ENCODE data around the gene AHRR.

AHRR gene

DNA sequence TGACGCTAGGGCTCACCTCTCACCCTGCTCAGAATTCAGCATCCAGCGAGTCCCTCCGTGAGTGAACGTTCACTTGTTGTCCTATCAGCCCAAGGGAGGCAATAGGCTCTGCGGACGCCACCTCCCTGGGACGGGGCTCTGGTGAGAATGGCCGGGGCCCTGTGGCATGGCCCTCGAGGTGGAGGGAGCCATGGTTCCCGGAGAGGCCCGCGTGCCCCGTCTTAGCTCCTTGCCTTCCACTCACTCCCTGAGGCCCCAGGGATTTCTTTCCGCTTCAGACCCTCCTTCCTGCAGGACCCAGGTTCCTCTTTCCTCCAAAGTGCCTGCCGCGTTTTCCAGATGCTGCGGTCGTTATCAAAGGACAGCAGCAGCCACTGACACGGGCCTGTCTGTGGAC is 142.9 kb downstream of the AHRR start:
- DNase-seq (ENCODE audit: extremely low spot score), result no peak
- TF ChIP-seq, protein P1, sequence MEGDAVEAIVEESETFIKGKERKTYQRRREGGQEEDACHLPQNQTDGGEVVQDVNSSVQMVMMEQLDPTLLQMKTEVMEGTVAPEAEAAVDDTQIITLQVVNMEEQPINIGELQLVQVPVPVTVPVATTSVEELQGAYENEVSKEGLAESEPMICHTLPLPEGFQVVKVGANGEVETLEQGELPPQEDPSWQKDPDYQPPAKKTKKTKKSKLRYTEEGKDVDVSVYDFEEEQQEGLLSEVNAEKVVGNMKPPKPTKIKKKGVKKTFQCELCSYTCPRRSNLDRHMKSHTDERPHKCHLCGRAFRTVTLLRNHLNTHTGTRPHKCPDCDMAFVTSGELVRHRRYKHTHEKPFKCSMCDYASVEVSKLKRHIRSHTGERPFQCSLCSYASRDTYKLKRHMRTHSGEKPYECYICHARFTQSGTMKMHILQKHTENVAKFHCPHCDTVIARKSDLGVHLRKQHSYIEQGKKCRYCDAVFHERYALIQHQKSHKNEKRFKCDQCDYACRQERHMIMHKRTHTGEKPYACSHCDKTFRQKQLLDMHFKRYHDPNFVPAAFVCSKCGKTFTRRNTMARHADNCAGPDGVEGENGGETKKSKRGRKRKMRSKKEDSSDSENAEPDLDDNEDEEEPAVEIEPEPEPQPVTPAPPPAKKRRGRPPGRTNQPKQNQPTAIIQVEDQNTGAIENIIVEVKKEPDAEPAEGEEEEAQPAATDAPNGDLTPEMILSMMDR (IDR thresholded peaks at IDR 0.05; ENCODE audit: control extremely low read depth, extremely low read depth, low read depth, missing control alignments), result no peak
- ChIA-PET POLR2A (no interaction called here), CTCF (interaction anchor here (1.1 kb wide), 1 partner anchor 146 kb away, joined by 3 read pairs; no protein-coding TSS in a partner anchor)

GRCh38 chr5:464843-465590 is 143.5 kb downstream of the AHRR start:
- ChIA-PET POLR2A (no interaction called here), CTCF (interaction anchor here (1.4 to 2.5 kb wide), 2 partner anchors 19 to 148 kb away, joined by 3 to 15 read pairs; no protein-coding TSS in a partner anchor)
- DNase-seq (ENCODE audit: extremely low spot score), result no peak
- TF ChIP-seq, protein P1 (IDR thresholded peaks at IDR 0.05; ENCODE audit: control extremely low read depth, extremely low read depth, low read depth, missing control alignments), result no peak

DNA sequence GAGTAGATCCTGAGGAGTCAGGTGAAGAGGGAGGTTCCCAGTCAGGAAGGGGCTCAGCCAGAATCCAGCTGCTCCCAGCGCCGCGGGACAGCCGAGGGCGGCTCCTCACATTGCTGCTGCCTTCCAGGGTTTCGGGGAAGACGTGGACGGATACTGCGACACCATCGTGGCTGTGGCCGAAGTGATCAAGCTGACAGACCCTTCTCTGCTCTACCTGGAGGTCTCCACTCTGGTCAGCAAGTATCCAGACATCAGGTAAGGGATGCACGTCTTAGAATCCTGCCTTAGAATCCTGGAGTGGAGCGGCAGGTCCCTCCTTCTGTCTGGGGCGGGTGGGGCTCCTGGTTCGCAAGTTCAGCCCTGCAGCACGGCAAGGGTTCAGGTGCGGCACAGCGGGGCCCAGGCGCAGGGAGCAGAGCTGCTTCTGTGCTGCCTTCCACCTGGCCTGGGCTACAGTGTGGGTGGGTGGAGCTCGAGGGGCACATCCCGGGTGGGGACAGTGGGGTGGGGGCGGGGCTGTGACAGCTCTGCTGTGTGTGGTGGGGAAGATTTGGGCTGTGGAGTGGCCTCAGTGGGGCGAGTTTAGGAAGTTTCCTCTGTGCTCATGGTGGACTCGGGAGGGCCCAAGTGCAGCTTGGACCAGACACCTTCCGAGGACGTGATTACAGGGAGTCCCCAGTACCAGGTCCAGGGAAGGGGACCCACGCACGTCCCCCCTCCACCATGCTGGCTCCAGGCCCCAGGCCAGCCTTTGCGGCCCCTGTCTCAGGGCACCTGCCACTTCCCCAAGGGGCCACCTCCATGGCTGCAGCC is 144.3 kb downstream of the AHRR start:
- CTCF ChIA-PET, result interaction anchor here (1.4 to 2.5 kb wide), 2 partner anchors 19 to 148 kb away, joined by 3 to 15 read pairs; no protein-coding TSS in a partner anchor
- DNase-seq (ENCODE audit: extremely low spot score), result no peak
- TF ChIP-seq, protein P1 (IDR thresholded peaks at IDR 0.05; ENCODE audit: control extremely low read depth, extremely low read depth, low read depth, missing control alignments), result no peak
- POLR2A ChIA-PET, result no interaction called here

GRCh38 chr5:466661-467310 is 145.3 kb downstream of the AHRR start:
- TF ChIP-seq, protein P1 (IDR thresholded peaks at IDR 0.05; ENCODE audit: control extremely low read depth, extremely low read depth, low read depth, missing control alignments), result no peak
- POLR2A ChIA-PET, result no interaction called here
- no peak for DNase-seq (ENCODE audit: extremely low spot score)
- CTCF ChIA-PET, result interaction anchor here (2.5 kb wide), 1 partner anchor 20 kb away, joined by 15 read pairs; no protein-coding TSS in a partner anchor

DNA sequence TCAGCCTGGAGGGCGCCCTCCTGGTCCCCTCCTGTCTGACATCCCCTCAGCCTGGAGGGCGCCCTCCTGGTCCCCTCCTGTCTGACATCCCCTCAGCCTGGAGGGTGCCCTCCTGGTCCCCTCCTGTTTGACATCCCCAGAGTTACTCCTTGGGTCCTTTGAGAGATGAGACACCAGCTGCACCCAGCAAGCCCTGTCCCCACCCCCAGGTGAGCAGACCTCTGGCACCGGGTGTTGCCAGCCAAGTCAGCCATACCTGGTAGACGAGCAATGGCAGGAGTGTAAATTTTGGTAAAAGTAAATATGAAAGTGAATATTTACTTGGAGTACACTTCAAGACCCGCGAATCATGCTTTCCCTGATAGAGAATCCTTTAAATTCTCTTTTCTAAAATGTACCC is 146.9 kb downstream of the AHRR start:
- ChIA-PET CTCF (no interaction called here), POLR2A (no interaction called here)

More for the DNA sequence above, 146.9 kb downstream of the AHRR start:
- no peak for DNase-seq (ENCODE audit: extremely low spot score)
- TF ChIP-seq, protein P1 (IDR thresholded peaks at IDR 0.05; ENCODE audit: control extremely low read depth, extremely low read depth, low read depth, missing control alignments), result no peak

Measured in GM10248 (cell line).